GM23248 (cell line): ENCODE data around the gene GCNT2.

Experiments used
- EZH2 ChIP-seq: fragments of 200-600 bp; sonication (generic); IDR thresholded peaks from 2 replicates; pipeline ENCODE4 v1.6.1; 2018; ENCODE audit warnings: antibody characterized with exemption, mild to moderate bottlenecking; ENCODE audit not compliant: insufficient read depth, poor library complexity, severe bottlenecking
- EZH2phosphoT487 ChIP-seq: fragments of 200-600 bp; sonication (generic); IDR thresholded peaks from 2 replicates; pipeline ENCODE4 v1.6.1; 2018; ENCODE audit warnings: antibody characterized with exemption, moderate library complexity, mild to moderate bottlenecking, low read depth; ENCODE audit not compliant: insufficient read depth

- TF ChIP-seq EZH2 = no peak
- TF ChIP-seq EZH2phosphoT487 = no peak
Observed at GRCh38 chr6:10554826-10555225, 33.7 kb downstream of the GCNT2 start.
